ENCODE data around the gene DRG2. TPM values are rescaled to one million over a fixed set of nuclear protein-coding genes. Genes with fewer than 3 reads are reported as not detected.

The DRG2 gene
- polyA plus RNA-seq, 3 donors, result 26.9 to 36.1 (median 32.0) TPM

DNA sequence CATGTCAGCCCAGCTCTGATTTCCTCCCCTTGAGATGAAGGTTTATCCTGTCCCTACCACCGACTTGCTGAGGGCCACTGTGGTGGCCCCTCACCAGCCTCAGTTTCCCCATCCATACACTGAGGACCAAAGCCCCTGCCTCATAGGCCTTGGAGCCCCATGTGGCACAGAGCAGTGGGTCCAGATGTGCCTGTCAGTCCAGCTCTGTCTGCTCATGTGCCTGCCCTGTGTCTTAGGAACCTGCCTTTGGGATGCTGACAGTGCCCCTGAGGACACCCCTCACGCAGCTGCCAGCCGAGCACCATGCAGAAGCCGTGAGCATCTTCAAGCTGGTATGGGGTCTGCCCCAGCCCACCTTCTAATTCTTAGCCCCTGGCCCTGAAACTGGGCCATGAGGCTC lies 56.5 kb downstream of the DRG2 start:
- H3K4me1 ChIP-seq (ENCODE audit: control insufficient read depth in 1 of 2, insufficient read depth in 2 of 2, low read length in 2 of 2), result no peaks in the 10 kb centered on the region
- TF ChIP-seq, protein P1, sequence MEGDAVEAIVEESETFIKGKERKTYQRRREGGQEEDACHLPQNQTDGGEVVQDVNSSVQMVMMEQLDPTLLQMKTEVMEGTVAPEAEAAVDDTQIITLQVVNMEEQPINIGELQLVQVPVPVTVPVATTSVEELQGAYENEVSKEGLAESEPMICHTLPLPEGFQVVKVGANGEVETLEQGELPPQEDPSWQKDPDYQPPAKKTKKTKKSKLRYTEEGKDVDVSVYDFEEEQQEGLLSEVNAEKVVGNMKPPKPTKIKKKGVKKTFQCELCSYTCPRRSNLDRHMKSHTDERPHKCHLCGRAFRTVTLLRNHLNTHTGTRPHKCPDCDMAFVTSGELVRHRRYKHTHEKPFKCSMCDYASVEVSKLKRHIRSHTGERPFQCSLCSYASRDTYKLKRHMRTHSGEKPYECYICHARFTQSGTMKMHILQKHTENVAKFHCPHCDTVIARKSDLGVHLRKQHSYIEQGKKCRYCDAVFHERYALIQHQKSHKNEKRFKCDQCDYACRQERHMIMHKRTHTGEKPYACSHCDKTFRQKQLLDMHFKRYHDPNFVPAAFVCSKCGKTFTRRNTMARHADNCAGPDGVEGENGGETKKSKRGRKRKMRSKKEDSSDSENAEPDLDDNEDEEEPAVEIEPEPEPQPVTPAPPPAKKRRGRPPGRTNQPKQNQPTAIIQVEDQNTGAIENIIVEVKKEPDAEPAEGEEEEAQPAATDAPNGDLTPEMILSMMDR (IDR thresholded peaks at IDR 0.05), result no peak
- H3K4me3 ChIP-seq (replicated peaks in 1 of 3; ENCODE audit: low read depth in 2 of 3, low read length in 3 of 3), result no peak overlapping the region
- 90% methylated on average over 4 of the region's 4 CpGs for WGBS (ENCODE audit: insufficient coverage)
- no peak overlapping the region for H3K4me2 ChIP-seq (replicated peaks; ENCODE audit: extremely low read depth, low read length, poor library complexity, severe bottlenecking)
- H3K36me3 Mint-ChIP-seq, result no peaks in the 10 kb centered on the region
- peaks cover 2% of the 10 kb centered on the region for H3K4me1 Mint-ChIP-seq
- intact Hi-C loops (cut with micrococcal nuclease), result no loop called here
- peak overlapping the region in 1 of 7 donors; percentile 62 for H3K27ac Mint-ChIP-seq
- no peak for DNase-seq
- H3K27me3 Mint-ChIP-seq (ENCODE audit: low read depth in 3 of 3), result peaks cover 4 to 17% (median 8%) of the 10 kb centered on the region in 3 donors
- H3K9me3 Mint-ChIP-seq, result peaks cover 0 to 2% (median 0%) of the 10 kb centered on the region in 7 donors
- H3K27me3 ChIP-seq (ENCODE audit: control insufficient read depth in 2 of 2, insufficient read depth in 2 of 2, low read length in 2 of 2), result no peaks in the 10 kb centered on the region
- no peak overlapping the region for H3K9ac ChIP-seq (ENCODE audit: insufficient read depth, low read length, poor library complexity, severe bottlenecking)
- no peaks in the 10 kb centered on the region for H3K79me2 ChIP-seq (ENCODE audit: insufficient read depth, low read length)
- H2AFZ ChIP-seq (ENCODE audit: insufficient read depth, low read depth, low read length, poor library complexity, severe bottlenecking), result no peak overlapping the region
- H3K36me3 ChIP-seq (replicated peaks in 1 of 2; ENCODE audit: control insufficient read depth in 1 of 2, insufficient read depth in 2 of 2, low read length in 2 of 2), result no peaks in the 10 kb centered on the region
- H4K20me1 ChIP-seq (ENCODE audit: insufficient read depth, low read length), result no peaks in the 10 kb centered on the region
- no peaks in the 10 kb centered on the region for H3K9me3 ChIP-seq (replicated peaks in 1 of 2; ENCODE audit: control insufficient read depth in 1 of 2, insufficient read depth in 1 of 2, low read length in 2 of 2)
- H3K4me3 Mint-ChIP-seq, result no peak overlapping the region
- no peak overlapping the region for H3K27ac ChIP-seq (ENCODE audit: low read depth in 1 of 2, low read length in 2 of 2)

DNA sequence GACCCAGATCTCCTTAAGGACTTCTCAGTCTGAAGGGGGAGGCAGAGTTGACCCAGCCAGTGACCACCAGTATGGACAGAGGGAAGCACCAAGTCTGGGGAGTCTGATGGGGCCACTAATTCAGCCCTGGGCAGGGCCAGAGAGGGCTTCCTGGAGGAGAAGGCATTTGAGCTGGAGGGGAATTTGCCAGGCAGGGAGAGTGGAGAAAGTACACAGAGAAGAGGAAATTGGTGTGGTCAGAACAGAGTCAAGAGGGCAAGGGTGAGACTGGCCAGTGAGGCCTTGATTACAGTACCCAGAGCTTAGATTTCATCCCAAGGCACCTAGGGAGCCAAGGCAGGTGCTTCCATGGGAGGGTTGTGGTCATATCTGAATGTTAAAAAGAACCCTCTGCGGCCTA lies 57.1 kb downstream of the DRG2 start:
- H3K9me3 ChIP-seq (replicated peaks in 1 of 2; ENCODE audit: control insufficient read depth in 1 of 2, insufficient read depth in 1 of 2, low read length in 2 of 2), result no peaks in the 10 kb centered on the region
- Mint-ChIP-seq H3K9me3 (peaks cover 0 to 2% (median 0%) of the 10 kb centered on the region in 7 donors), H3K4me3 (no peak overlapping the region), H3K27me3 (ENCODE audit: low read depth in 3 of 3) (peaks cover 4 to 17% (median 8%) of the 10 kb centered on the region in 3 donors), H3K4me1 (peaks cover 2% of the 10 kb centered on the region), H3K27ac (peak overlapping the region in 2 of 7 donors; percentile 55), H3K36me3 (no peaks in the 10 kb centered on the region)
- H3K9ac ChIP-seq (ENCODE audit: insufficient read depth, low read length, poor library complexity, severe bottlenecking), result no peak overlapping the region
- TF ChIP-seq, protein P1 (IDR thresholded peaks at IDR 0.05), result no peak
- no peaks in the 10 kb centered on the region for H3K27me3 ChIP-seq (ENCODE audit: control insufficient read depth in 2 of 2, insufficient read depth in 2 of 2, low read length in 2 of 2)
- intact Hi-C loops (cut with micrococcal nuclease), result loop anchor here in 1 of 2 donors (5.0 kb wide), 1 partner anchor 42 kb away; no protein-coding TSS in a partner anchor
- H3K4me1 ChIP-seq (ENCODE audit: control insufficient read depth in 1 of 2, insufficient read depth in 2 of 2, low read length in 2 of 2), result no peaks in the 10 kb centered on the region
- no peak for DNase-seq
- H3K79me2 ChIP-seq (ENCODE audit: insufficient read depth, low read length), result no peaks in the 10 kb centered on the region
- 92% methylated on average over 1 of the region's 1 CpG for WGBS (ENCODE audit: insufficient coverage)
- H2AFZ ChIP-seq (ENCODE audit: insufficient read depth, low read depth, low read length, poor library complexity, severe bottlenecking), result no peak overlapping the region
- H3K4me2 ChIP-seq (replicated peaks; ENCODE audit: extremely low read depth, low read length, poor library complexity, severe bottlenecking), result no peak overlapping the region
- no peak overlapping the region for H3K27ac ChIP-seq (ENCODE audit: low read depth in 1 of 2, low read length in 2 of 2)
- no peak overlapping the region for H3K4me3 ChIP-seq (replicated peaks in 1 of 3; ENCODE audit: low read depth in 2 of 3, low read length in 3 of 3)
- H3K36me3 ChIP-seq (replicated peaks in 1 of 2; ENCODE audit: control insufficient read depth in 1 of 2, insufficient read depth in 2 of 2, low read length in 2 of 2), result no peaks in the 10 kb centered on the region
- H4K20me1 ChIP-seq (ENCODE audit: insufficient read depth, low read length), result no peaks in the 10 kb centered on the region

Data from CD14-positive monocyte (primary cell).